ENCODE data around the gene NXPE1.

GRCh38 chr11:114609429-114609828, 49.7 kb upstream of the NXPE1 start:
- TF ChIP-seq CTCF (conservative IDR thresholded peaks at IDR 0.05; ENCODE audit: low read depth in 2 of 2), result no peak
- TF ChIP-seq ETS1 (IDR thresholded peaks at IDR 0.05), result no peak
- no peak for TF ChIP-seq POLR2AphosphoS5 (IDR thresholded peaks at IDR 0.05; ENCODE audit: low read depth)
- no peak for TF ChIP-seq CREB1 (CRISPR knock-in tag; IDR thresholded peaks at IDR 0.05; ENCODE audit: low read depth)
- TF ChIP-seq EZH2phosphoT487 (IDR thresholded peaks at IDR 0.05; ENCODE audit: unreplicated experiment), result no peak

Measured in GM23338 (cell line).